Stimulated activated naive CD8-positive, alpha-beta T cell treated with anti-CD3 and anti-CD28 coated beads, Interleukin-15, Interleukin-2, amounts not matched to agents 100 U/mL and 50 U/mL, for 24 hours (primary cell): ENCODE data around the gene PER2.
A peak's percentile ranks its signal among the peaks of the same experiment; 100 is the strongest.

Experiments used
- ATAC-seq: fragments of 150-1000 bp; cut with Tn5 transposase; one replicate; pipeline ENCODE4 v1.10.0; 2021
- DNase-seq: peaks from one replicate; pipeline ENCODE4 v3.0.0; 2021

Gene PER2

DNA sequence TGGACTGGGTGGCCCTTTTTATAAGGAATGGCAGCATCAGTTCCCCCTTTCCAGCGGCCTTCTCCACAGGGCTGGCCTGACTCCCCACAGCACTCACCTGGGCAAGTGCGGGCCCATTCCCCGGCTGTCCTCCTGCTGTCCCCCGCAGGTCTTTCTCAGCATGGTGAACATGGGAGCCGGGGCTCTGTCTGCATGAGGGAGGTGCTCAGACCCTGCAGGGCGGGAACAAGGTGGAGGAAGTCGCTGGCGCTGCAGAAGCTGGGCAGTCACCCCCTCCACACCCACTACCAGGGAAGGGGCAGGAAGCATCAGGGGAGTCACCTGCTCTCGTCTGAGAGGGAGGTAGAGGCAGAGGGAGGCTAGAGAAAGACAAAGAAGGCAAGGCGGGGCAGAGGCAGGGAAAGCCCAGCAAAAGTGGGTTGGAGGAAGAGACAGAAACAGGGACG, 60.8 kb downstream of the PER2 start:
- ATAC-seq: no peak
- no peak for DNase-seq

DNA sequence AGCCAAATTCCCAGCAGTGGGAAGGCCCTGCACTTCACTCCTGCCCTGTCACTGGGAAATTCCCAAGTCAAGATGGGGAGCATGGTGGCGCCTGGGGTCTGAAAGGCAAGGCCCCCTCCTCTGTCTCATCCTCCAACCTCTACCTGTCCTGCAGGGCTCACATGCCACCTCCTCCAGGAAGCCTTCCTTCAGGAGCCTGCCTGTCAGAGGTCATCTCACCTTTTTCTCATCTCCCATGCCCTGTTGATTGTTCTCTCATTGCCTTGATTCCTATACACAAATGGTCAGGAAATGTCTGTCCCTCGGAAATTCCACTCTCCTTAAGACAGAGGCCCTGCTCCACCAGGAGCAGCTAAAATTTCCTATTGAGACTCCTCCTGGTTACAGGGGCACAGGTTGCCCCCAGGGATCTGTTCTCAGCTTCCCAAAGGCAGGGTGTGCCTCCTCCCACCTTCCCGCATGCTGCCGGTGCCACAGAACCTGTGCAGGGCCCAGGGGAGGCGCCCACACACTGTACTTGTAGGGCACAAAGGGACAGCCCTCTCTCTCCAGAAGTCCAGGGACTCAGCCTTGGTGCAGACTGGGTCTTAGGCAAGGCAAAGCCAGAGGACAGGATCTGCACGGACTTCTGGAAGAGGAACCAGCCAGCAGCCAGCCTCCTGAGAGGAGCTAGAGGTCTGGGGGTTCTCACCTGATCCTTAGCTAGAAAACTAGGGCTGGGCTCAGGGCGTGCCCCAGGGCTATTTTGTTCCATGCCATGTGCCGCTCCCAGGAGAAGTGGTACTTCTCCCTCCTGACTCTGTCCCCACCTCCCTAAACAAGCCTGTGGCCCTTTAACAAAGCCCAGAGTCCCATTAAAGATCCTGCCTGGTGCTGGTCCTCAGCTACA, 61.5 kb downstream of the PER2 start:
- DNase-seq (no peak), ATAC-seq (no peak)

DNA sequence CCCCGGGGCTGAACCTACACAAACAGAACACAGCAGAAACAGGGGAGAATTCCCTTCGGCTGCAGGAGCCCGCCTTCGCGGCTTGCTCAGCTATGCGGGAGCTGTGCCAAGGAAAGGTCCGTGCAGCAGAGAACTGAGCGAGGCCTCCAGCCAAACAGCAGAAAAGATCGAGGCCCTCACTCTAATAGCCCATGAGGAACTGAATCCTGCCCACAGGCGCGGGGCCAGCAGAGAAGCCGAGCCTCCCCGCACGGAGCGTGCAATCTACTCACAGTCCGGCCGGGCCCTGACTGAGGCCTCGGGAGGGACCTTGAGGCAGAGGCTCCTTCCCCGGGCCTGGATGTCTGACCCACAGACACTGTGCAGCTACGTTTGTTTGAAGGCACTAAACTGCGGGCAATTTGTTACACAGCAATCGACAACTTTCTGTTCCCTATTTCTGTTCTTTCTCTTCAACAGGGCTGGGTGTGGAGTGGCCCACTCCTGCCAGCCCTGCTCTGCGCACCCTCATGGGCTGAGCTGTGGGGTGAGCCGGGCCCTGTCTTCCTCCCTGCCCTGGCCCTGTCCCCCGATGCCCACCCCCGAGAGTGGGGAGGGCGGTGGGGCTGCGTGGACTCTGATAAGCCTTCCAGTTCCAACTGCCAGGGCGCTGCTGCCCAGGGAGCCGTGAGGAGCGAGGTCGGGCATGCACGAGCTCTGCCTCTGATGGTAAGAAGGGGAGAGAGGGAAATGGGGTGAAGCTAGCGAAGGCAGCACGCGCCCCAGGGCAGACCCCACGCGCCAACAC, 62.3 kb downstream of the PER2 start:
- no peak for ATAC-seq

DNA sequence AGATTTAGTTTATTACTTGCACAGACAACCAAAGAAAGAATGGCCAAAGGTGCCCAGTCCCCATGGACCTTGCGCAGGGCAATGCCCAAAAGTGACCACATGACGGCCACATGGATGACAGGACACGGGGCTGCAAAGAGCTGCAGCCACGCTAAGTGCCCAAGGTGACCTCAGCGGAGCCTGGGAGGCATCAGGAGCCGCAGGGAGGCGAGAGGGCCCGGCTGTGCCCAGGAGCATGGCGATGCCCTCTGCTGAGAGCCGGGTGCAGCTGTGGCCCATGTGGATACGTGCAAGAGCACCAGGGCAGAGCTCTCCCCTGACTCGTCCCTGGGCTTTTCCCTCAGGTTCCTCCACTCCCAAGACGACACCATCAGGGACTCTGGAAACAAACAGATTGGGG, 63.3 kb downstream of the PER2 start:
- DNase-seq: no peak
- ATAC-seq: no peak

More for the DNA sequence above, 62.3 kb downstream of the PER2 start:
- DNase-seq: no peak

DNA sequence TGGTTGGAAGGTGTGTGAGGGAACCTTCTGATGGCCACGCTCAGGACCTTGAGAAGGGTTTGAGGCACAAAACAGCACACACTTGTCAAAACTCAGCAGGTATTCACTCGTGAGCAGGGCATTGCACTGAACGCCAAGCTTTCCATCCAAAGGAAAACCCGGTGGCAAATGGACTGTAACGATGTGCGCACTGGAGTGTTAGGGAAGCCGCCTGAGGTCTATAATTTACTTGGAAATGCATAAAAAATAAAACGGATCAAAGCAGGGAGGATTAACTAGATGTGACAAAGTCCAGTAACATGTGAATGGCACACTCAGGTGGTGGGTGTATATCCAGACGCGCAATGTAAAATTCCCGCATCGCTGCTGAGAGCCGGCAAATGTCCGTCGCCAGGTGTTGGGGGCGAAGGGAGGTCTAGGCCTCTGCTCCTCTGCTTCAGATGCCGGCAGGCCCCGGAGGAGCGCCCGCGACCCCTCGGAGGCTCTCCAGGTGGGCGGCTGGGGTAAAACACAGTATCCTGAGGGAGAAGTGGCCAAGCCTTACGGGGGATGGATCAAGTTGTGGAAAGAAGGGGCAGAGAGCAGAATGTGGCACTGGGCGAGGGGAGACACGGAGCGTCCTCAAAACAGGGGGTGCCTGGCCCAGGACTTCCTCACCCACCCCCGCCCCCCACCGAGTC, 63.9 kb downstream of the PER2 start:
- no peak for ATAC-seq
- no peak for DNase-seq

DNA sequence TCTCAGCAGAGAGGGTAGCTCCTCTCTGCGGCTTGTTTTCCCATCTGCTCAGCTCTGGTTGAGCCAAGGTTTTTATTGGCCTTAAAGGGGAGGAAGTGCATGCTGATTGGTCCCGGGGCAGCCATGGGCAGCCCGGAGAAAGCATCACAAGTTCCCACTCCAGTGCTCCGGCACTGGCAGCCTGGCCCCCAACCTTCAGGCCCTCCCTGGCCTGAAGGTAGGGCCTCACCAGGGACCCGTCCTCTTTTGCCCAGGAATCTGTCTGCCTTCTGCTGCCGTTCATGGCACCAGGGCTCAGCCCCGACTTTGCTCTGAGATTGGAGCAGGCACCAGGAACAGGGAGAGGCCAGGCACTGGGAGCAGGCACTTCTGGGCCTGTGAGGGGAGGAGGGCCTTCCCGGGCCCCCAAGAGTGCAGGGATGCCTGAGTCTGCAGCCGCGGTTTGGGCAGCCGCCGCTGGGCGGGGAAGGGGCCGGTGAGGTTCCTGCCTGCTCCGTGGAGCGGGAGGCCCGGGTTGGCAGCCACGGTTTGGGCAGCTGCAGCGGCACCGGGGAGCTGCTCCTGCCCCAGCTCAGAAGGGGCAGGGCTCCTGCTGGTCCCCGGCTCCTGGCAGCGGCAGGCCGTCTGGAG, 67.4 kb downstream of the PER2 start:
- DNase-seq: no peak

DNA sequence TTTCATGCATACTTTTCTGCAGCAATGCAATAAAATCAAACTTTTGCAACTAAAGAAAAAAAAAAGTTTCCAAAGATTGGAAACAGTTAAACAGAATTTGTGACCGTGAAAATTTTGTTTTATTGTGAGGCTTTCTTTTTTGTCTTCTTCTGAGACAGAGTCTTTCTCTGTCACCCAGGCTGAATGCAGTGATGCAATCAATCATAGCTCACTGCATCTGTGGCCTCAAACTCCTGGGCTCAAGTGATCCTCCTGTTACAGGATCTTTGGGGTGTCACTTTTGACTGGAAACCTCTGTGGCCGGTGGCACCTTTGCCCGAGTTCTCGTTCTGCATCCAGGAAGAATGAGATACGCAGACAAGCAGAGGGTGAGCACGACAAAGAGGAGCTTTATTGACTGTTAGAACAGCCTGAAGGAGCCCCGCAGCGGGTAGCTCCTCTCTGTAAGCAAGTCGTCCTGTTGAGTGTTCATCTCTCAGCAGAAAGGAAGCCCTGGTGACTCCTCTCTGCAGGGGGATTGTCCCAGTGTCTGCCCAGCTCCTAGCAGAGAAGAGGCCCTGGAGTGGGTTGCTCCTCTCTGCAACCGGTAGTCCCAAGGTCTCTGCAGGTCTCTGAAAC, 68.0 kb downstream of the PER2 start:
- DNase-seq (no peak), ATAC-seq (no peak)

More for the DNA sequence above, 67.4 kb downstream of the PER2 start:
- ATAC-seq: peak; percentile 29

DNA sequence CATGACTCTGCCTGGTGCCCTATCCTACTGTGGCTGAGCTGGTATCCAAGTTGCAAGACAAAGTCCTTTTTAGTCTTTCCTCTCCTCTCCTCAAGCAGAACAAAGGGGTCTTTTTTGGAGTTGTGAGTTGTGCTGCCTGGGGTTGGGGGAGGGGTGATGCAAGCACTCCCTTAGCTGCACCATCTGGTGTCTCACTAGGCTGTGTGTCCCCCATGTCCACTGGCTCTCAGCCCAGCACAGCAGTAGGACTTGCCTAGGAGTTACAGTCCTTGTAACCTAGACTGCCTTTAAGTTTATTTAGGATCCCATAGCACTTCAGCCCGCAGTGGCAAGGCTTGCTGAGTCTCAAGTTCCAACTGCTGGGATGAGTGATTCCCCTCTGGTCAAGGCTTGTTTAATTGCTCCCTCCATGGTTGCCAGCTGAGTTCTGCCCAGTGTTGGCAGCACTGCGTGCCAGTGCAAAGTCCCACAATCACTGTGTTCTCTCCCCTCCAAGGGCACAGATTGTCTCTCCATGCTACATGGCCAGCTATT, 71.7 kb downstream of the PER2 start:
- DNase-seq (no peak), ATAC-seq (no peak)

DNA sequence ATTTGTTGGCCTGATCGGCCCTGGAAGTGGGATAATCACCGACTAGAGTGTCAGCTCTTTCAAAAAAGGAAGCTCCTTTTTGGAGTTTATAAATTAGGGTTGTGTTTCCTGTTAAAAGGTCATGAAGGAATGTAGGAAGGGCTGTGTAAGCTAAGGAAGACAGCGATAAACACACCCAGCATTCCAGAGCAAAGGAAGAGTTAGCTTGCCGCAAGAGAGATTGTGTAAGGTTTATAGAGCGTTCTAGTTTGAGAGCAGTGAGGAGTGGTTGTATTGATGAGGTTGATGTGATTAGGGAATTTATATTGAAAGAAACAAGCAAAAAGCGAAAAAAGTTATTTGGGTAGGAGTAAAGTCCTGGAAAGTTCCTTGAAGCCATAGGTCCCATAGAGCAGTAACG, 81.4 kb downstream of the PER2 start:
- DNase-seq: no peak

DNA sequence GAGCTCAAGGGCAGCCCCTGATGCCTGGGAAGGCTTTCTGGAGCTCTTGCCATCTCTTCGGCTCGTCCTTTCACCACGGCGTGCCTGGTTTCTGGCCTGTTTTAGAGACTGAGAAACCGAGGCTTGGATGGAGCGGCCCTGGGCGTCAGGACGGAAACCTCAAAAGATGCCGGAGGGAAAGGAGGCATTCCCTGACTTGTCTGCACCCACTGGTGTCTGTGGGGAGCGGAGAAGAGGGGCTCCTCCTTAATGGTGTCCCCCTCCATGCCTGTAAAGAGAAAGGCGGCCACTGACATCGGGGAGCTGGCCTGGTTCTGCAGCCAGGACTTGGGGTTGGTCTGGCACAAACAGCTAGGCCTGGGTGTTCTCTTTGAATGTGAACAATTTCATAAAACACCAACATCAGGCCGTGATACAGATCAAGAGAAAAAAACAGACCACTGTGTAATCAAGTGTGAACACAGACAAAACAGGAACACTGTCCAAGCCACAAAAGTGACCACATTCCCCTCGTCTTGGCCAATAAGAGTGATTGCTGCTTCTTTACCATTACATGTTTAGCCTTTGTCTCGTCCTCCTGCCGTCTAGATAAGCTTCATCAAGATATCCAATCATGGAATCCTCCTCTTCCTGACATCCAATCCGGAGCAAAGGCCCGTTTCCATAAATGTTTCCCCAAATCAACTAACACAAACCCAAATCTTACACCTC, 84.3 kb downstream of the PER2 start:
- no peak for ATAC-seq
- no peak for DNase-seq

More for the DNA sequence above, 81.4 kb downstream of the PER2 start:
- ATAC-seq: no peak

DNA sequence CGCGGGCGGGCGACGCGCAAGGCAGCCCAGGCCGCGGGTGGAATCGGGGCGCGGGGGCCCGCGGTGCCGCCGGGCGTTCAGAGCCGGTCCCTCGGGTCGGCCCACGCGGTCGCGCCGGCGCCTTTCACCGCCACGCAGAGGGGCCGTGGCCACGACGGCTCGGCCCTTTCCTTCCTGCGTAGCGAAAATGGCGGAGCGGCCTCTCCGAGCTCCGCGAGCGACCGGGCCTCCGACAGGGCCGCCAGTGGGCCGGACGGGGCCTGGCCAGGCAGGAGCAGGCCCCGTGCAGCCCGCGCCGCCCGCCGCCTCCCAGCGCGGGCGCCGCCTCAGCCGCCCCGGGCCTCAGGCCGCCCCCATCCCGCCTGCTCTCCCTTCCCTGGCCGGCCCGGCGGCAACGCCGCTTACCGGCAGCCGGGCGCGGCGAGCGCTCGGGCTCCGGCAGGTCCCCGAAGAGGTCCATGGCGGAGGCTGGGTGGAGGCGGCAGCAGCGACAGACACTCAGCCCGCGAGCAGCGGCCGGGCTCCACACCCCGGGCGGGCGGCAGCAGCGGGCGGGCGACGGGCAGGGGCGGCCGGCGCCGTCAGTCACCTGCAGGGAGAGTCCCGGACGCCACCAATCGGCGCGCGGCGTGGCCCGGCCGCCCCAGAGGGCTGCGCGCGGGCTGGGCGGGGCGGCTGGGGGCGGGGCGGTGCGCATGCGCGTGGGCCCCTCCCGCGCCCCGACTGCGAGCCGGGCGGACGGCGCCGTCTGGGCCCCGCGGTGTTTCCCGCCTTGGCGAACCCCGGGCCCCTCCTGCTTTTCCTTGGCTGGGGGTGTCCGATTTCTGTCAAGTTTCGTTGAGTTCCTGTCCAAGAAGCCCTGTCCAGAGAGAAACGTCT, 85.1 kb downstream of the PER2 start, which contains the start of gene ILKAP:
Gene ILKAP (minus strand): TSS at position 602 of the 879 bp plus-strand sequence. CDS start 142 bp downstream, at position 460.
- ATAC-seq (peak; percentile 99), DNase-seq (peak; percentile 93)

DNA sequence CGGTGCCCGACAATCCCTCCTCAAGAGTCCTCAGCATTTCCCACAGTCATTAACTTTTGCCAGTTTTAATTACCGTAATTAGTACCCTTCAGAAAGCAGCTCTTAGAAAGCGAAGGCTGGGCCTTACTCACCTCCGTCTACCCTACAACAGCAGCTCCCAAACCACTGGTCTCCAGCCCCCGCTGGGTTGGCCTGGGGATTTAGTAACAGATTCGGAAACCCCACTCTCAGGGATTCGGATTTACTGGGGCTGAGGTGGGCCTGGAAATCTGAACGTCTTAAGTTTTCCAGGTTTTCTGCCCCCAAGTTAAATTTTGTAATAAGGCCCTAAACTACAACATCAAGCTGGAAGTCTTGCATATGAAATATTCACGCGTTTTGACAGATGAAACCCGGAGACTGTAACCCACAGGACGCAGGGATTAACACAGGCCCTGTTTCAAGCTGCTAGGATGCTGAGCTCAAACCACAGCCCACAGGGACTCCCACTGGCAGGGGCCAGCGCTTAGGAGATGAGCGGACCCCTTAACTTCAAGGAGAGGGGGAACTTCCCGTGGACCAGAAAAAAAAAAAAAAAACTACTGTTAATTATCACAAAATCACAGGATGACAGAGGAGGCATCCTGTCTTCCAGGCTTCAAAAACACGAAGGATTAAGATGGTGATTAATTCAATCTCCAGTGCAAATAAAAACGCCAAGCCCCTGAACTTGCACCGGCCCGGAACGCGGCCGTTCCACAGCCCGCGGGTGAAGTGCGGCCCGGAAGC, 85.9 kb downstream of the PER2 start:
- no peak for ATAC-seq
- no peak for DNase-seq
